Vagina (tissue), 2 donors: ENCODE results near the gene MYNN. TPM values are rescaled to one million over a fixed set of nuclear protein-coding genes. Genes with fewer than 3 reads are reported as not detected.

Experiments used
- DNase-seq, 2 donors: peaks; one replicate each; pipeline ENCODE4 v3.0.0-alpha.2; 2017; ENCODE audit errors: extremely low spot score in 2 of 2
- H3K27ac ChIP-seq: fragments of 200-600 bp; sonication (generic); one replicate; pipeline ENCODE4 v1.5.1; 2019
- H3K27me3 ChIP-seq: fragments of 200-600 bp; sonication (generic); one replicate; pipeline ENCODE4 v1.5.1; 2019
- H3K36me3 ChIP-seq, 2 donors: fragments of 200-600 bp; sonication (generic); one replicate each; pipeline ENCODE4 v1.5.1; 2017 to 2019
- H3K4me1 ChIP-seq: fragments of 200-600 bp; sonication (generic); one replicate; pipeline ENCODE4 v1.5.1; 2019
- H3K4me3 ChIP-seq, 2 donors: fragments of 200-600 bp; sonication (generic); 1 replicate in 1 of 2; 2 replicates in 1 of 2; pipeline ENCODE4 v1.5.1; 2016 to 2019
- H3K9me3 ChIP-seq: fragments of 200-600 bp; sonication (generic); one replicate; pipeline ENCODE4 v1.5.1; 2019
- CTCF ChIP-seq, 3 experiments: fragments of 450-650 bp in 2 of 3; fragments of 200-600 bp in 1 of 3; sonication (generic) in 1 of 3; IDR thresholded peaks; one replicate each; pipeline ENCODE4 v1.5.1; 2017 to 2019; ENCODE audit warnings: antibody characterized with exemption in 3 of 3, mild to moderate bottlenecking in 2 of 3, moderate library complexity in 2 of 3
- POLR2A ChIP-seq, 2 donors: fragments of 450-650 bp; IDR thresholded peaks; one replicate each; pipeline ENCODE4 v1.6.1; 2017; ENCODE audit warnings: antibody characterized with exemption in 2 of 2, mild to moderate bottlenecking in 2 of 2, moderate library complexity in 2 of 2
- POLR2AphosphoS5 ChIP-seq, 2 donors: sonication (generic); formaldehyde crosslinking; IDR thresholded peaks; one replicate each; pipeline ENCODE4 v1.9.0; 2017; ENCODE audit warnings: antibody characterized with exemption in 2 of 2, mild to moderate bottlenecking in 2 of 2, low read depth in 1 of 2; ENCODE audit not compliant: insufficient read depth in 1 of 2
- intact Hi-C: fragments of 100-400 bp; cut with DNase I; formaldehyde crosslinking; loops from one replicate; pipeline ENCODE4 v1.15.1; 2023
- total RNA-seq: library from RNA; depleted of rRNA; stranded (reverse); fragments of >200 nt; gene quantifications from one replicate; pipeline ENCODE4 v1.2.3, GENCODE V29; 2016

Gene MYNN
- total RNA-seq, 1 donor from 2014 or later: 16.7 TPM

GRCh38 chr3:169836078-169836941 is 63.1 kb downstream of the MYNN start:
- TF ChIP-seq POLR2A (IDR thresholded peaks at IDR 0.05) (no peak), POLR2AphosphoS5 (IDR thresholded peaks at IDR 0.05; ENCODE audit: insufficient read depth in 1 of 2, low read depth in 1 of 2) (no peak), CTCF (IDR thresholded peaks at IDR 0.05) (no peak)
- no peak for DNase-seq
- intact Hi-C loops: no loop called here

GRCh38 chr3:169836942-169837275 is 63.7 kb downstream of the MYNN start:
- DNase-seq: no peak
- intact Hi-C loops: no loop called here
- TF ChIP-seq CTCF (IDR thresholded peaks at IDR 0.05) (no peak), POLR2AphosphoS5 (IDR thresholded peaks at IDR 0.05; ENCODE audit: insufficient read depth in 1 of 2, low read depth in 1 of 2) (no peak), POLR2A (IDR thresholded peaks at IDR 0.05) (no peak)
- no peaks in the 10 kb centered on the region for H3K27me3 ChIP-seq
- H3K36me3 ChIP-seq: no peaks in the 10 kb centered on the region
- no peaks in the 10 kb centered on the region for H3K4me1 ChIP-seq
- H3K27ac ChIP-seq: no peak overlapping the region
- no peaks in the 10 kb centered on the region for H3K9me3 ChIP-seq
- H3K4me3 ChIP-seq: no peak overlapping the region

More at GRCh38 chr3:169836078-169836941, 63.1 kb downstream of the MYNN start:
- Histone ChIP-seq H3K27me3 (no peaks in the 10 kb centered on the region), H3K27ac (no peak overlapping the region), H3K9me3 (no peaks in the 10 kb centered on the region), H3K4me1 (no peaks in the 10 kb centered on the region), H3K36me3 (no peaks in the 10 kb centered on the region), H3K4me3 (no peak overlapping the region)

- intact Hi-C loops: no loop called here
- Histone ChIP-seq H3K4me3 (no peak overlapping the region), H3K27me3 (no peaks in the 10 kb centered on the region), H3K4me1 (no peaks in the 10 kb centered on the region), H3K9me3 (no peaks in the 10 kb centered on the region), H3K27ac (no peak overlapping the region), H3K36me3 (no peaks in the 10 kb centered on the region)
- TF ChIP-seq POLR2A (IDR thresholded peaks at IDR 0.05): no peak
- TF ChIP-seq POLR2AphosphoS5 (IDR thresholded peaks at IDR 0.05; ENCODE audit: insufficient read depth in 1 of 2, low read depth in 1 of 2): no peak
- TF ChIP-seq CTCF (IDR thresholded peaks at IDR 0.05): no peak
- DNase-seq: no peak
Measured at GRCh38 chr3:169838511-169839030, 65.4 kb downstream of the MYNN start.

Other genes starting within 250 kb of the MYNN start
- gene MECOM, start 109.7 kb upstream of the MYNN start, total RNA-seq: 16.0 TPM
- 204 TPM for gene TERC, start 8.3 kb upstream of the MYNN start, total RNA-seq
- 1.7 TPM for gene ACTRT3, start 3.8 kb upstream of the MYNN start, total RNA-seq
- gene LRRIQ4, start 39.5 kb downstream of the MYNN start, total RNA-seq: not detected
- gene LRRC34, start 39.5 kb downstream of the MYNN start, total RNA-seq: 0.49 TPM
- gene LRRC31, start 96.5 kb downstream of the MYNN start, total RNA-seq: not detected
- gene SAMD7, start 138.2 kb downstream of the MYNN start, total RNA-seq: not detected
- gene SEC62, start 193.4 kb downstream of the MYNN start, total RNA-seq: 38.1 TPM